GM18517 (cell line): ENCODE measurements around the gene OR56B4.
"Not testable (repeated sequence)": the region's sequence is repeated elsewhere in the genome, so short reads cannot be mapped to it uniquely, and the experiment has no call there.

Experiments
- ATAC-seq: cut with Tn5 transposase; IDR thresholded peaks from one replicate; pipeline ENCODE4 v1.9.1; 2021; ENCODE audit warnings: mild to moderate bottlenecking, moderate library complexity; ENCODE audit not compliant: unreplicated experiment

OR56B4 gene

GRCh38 chr11:6143737-6144136, 36.3 kb downstream of the OR56B4 start:
- ATAC-seq, result not testable (repeated sequence)

GRCh38 chr11:6151117-6151516, 43.6 kb downstream of the OR56B4 start:
- ATAC-seq, result no peak

- no peak for ATAC-seq
Measured at GRCh38 chr11:6152126-6152525, 44.6 kb downstream of the OR56B4 start.

GRCh38 chr11:6156628-6157359, 49.3 kb downstream of the OR56B4 start:
- ATAC-seq, result no peak
